ENCODE results near the gene LARP6. TPM values are rescaled to one million over a fixed set of nuclear protein-coding genes. Genes with fewer than 3 reads are reported as not detected.
"Not testable (repeated sequence)": the region's sequence is repeated elsewhere in the genome, so short reads cannot be mapped to it uniquely, and the experiment has no call there.

Gene LARP6
- total RNA-seq, 1 experiment from 2014 or later = not detected

DNA sequence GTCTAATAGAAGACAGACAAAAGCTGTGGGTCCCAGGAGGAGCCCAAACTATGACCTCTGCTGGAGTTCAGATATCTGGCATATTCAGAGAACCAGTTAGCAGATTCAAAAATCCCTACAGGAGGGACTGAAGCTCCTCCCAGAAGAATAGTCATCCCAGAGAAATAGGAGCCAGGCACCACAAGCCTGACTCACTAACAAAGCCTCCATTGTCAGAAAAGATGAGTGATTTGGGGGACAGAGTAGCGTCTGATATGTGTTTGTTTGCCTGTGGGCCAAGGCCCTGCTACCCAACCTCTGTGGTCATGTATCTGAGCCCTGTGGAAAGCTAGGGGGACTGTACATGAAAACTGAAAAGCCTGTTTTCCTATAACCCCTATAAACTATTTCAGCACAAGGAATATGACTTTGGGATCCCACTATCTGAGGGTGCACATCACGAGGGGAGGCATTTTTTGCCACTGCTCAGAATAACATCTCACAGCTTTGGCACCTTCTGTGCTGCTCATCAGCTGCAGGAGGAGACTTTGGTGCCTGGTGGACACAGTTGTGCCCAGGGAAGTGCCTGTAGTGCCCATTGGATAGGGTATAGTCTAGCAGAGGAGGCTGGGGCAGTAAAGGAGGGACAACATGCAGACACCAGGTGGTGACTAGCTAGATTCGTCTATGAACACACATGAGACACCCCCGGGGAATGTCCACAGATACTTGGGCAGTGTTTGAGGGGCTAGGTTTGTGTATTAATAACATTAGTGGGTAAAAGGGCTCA is 9.7 kb upstream of the LARP6 start:
- H3K79me2 ChIP-seq (ENCODE audit: low read length) = no peaks in the 10 kb centered on the region
- no peak overlapping the region for H3K27ac ChIP-seq (ENCODE audit: low read length)
- no peaks in the 10 kb centered on the region for H3K9me3 ChIP-seq (ENCODE audit: low read length)
- H3K4me3 ChIP-seq (ENCODE audit: low read length) = no peak overlapping the region
- H3K36me3 ChIP-seq (ENCODE audit: insufficient read depth, low read length) = no peaks in the 10 kb centered on the region
- no peak for DNase-seq
- H3K9ac ChIP-seq (ENCODE audit: low read length) = no peak overlapping the region
- H4K20me1 ChIP-seq (ENCODE audit: insufficient read depth, low read depth, low read length) = no peaks in the 10 kb centered on the region
- H3K4me1 ChIP-seq (ENCODE audit: low read length) = no peaks in the 10 kb centered on the region
- H3K9me2 ChIP-seq (replicated peaks; ENCODE audit: insufficient read depth, low read length) = no peaks in the 10 kb centered on the region
- H3K27me3 ChIP-seq (ENCODE audit: low read length) = no peaks in the 10 kb centered on the region
- no peak overlapping the region for H2AFZ ChIP-seq (ENCODE audit: low read length)
- no peak overlapping the region for H3K4me2 ChIP-seq (ENCODE audit: low read depth, low read length, poor library complexity, severe bottlenecking)

DNA sequence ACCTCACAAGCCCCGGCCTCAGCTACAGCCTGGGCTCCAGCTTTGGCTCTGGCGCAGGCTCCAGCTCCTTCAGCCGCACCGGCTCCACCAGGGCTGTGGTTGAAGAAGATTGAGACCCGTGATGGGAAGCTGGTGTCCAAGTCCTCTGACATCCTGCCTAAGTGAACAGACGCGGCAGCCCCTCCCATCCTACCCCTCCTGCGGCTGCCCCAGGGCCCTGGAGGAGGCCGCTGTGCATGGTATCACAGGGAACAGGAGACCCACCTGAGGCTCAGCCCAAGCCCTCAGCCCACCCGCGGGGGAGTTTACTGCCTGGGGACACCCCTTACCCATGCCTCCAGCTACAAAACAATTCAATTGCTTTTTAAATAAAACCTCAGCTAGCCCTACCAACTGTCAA is 6.0 kb upstream of the LARP6 start:
- no peak overlapping the region for H3K27ac ChIP-seq (ENCODE audit: low read length)
- no peak overlapping the region for H2AFZ ChIP-seq (ENCODE audit: low read length)
- no peaks in the 10 kb centered on the region for H3K36me3 ChIP-seq (ENCODE audit: insufficient read depth, low read length)
- no peaks in the 10 kb centered on the region for H3K9me3 ChIP-seq (ENCODE audit: low read length)
- no peaks in the 10 kb centered on the region for H3K27me3 ChIP-seq (ENCODE audit: low read length)
- H3K79me2 ChIP-seq (ENCODE audit: low read length) = no peaks in the 10 kb centered on the region
- no peaks in the 10 kb centered on the region for H4K20me1 ChIP-seq (ENCODE audit: insufficient read depth, low read depth, low read length)
- H3K4me3 ChIP-seq (ENCODE audit: low read length) = no peak overlapping the region
- no peak overlapping the region for H3K9ac ChIP-seq (ENCODE audit: low read length)
- no peak for DNase-seq
- peaks cover 2% of the 10 kb centered on the region; the same call in 1 of the 2 replicates for H3K4me1 ChIP-seq (ENCODE audit: low read length)
- no peak overlapping the region for H3K4me2 ChIP-seq (ENCODE audit: low read depth, low read length, poor library complexity, severe bottlenecking)
- no peaks in the 10 kb centered on the region for H3K9me2 ChIP-seq (replicated peaks; ENCODE audit: insufficient read depth, low read length)

DNA sequence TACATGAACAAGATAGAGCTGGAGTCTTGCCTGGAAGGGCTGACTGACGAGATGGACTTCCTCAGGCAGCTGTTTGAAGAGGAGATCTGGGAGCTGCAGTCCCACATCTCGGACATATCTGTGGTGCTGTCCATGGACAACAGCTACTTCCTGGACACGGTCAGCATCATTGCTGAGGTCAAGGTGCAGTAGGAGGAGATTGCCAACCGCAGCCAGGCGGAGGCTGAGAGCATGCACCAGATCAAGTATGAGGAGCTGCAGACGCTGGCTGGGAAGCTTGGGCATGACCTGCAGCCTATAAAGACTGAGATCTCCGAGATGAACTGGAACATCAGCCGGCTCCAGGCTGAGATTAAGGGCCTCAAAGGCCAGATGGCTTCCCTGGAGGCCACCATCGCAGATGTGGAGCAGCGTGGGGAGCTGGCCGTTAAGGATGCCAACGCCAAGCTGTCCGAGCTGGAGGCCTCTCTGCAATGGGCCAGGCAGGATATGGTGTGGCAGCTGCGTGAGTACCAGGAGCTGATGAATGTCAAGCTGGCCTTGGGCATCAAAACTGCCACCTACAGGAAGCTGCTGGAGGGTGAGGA is 5.5 kb upstream of the LARP6 start:
- Histone ChIP-seq H3K4me3 (ENCODE audit: low read length) (no peak overlapping the region), H4K20me1 (ENCODE audit: insufficient read depth, low read depth, low read length) (no peaks in the 10 kb centered on the region), H3K9me3 (ENCODE audit: low read length) (no peaks in the 10 kb centered on the region), H3K79me2 (ENCODE audit: low read length) (no peaks in the 10 kb centered on the region), H3K27me3 (ENCODE audit: low read length) (no peaks in the 10 kb centered on the region), H3K4me1 (ENCODE audit: low read length) (peaks cover 2% of the 10 kb centered on the region; the same call in 1 of the 2 replicates), H3K36me3 (ENCODE audit: insufficient read depth, low read length) (no peaks in the 10 kb centered on the region), H2AFZ (ENCODE audit: low read length) (no peak overlapping the region), H3K4me2 (ENCODE audit: low read depth, low read length, poor library complexity, severe bottlenecking) (no peak overlapping the region), H3K27ac (ENCODE audit: low read length) (no peak overlapping the region), H3K9me2 (replicated peaks; ENCODE audit: insufficient read depth, low read length) (no peaks in the 10 kb centered on the region), H3K9ac (ENCODE audit: low read length) (no peak overlapping the region)
- no peak for DNase-seq

DNA sequence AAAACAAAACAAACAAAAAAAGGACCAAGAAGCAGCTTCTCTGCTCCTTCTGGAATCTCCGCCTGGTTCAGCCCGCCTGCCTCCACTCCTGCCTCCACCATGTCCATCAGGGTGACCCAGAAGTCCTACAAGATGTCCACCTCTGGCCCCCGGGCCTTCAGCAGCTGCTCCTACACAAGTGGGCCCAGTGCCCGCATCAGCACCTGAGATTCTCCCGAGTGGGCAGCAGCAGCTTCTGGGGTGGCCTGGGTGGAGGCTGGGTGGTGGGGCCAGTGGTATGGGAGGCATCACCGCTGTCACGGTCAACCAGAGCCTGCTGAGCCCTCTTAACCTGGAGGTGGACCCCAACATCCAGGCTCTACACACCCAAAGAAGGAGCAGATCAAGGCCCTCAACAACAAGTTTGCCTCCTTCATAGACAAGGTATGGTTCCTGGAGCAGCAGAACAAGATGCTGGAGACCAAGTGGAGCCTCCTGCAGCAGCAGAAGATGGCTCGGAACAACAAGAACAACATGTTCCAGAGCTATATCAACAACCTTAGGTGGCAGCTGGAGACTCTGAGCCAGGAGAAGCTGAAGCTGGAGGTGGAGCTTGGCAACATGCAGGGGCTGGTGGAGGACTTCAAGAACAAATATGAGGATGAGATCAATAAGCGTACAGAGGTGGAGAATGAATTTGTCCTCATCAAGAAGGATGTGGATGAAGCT is 4.8 kb upstream of the LARP6 start:
- H3K4me1 ChIP-seq (ENCODE audit: low read length); H3K9me3 ChIP-seq (ENCODE audit: low read length); H3K27me3 ChIP-seq (ENCODE audit: low read length); H3K9ac ChIP-seq (ENCODE audit: low read length); H3K4me3 ChIP-seq (ENCODE audit: low read length); H3K4me2 ChIP-seq (ENCODE audit: low read depth, low read length, poor library complexity, severe bottlenecking); H3K27ac ChIP-seq (ENCODE audit: low read length); H3K9me2 ChIP-seq (replicated peaks; ENCODE audit: insufficient read depth, low read length); DNase-seq; H3K36me3 ChIP-seq (ENCODE audit: insufficient read depth, low read length); H4K20me1 ChIP-seq (ENCODE audit: insufficient read depth, low read depth, low read length); H3K79me2 ChIP-seq (ENCODE audit: low read length); H2AFZ ChIP-seq (ENCODE audit: low read length): not testable (repeated sequence)

DNA sequence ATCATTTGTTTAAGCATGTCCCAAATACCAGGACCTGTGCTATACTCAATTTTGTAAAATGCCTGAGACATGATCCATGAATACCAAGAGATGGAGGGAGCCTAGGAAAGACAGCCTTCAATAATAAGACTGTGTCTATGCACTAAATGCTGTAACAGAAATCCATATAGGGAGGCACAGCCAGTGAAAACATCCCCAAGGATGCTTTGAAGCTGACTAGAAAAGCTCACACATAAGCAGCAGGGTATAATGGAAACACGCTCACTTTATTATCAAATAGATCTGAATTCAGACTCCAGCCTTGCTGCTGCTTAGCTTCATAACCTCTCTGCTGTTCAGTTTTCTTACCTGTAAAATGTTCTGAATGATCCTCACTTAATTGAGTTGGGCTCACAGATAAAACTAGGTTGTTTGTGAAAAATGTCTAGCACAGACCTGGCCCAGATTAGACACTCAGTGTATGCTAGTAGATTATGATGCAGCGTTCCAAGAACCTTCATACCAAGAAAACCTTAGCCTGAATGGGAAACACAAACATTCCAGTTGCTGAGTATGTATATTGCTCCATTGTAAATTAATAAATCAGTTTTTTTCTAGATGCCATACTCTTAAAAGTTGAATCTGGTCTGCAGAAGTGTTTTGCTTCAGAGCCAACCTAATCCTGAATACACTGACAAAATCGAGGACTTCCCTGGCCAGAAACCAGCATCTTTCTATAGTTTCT is 3.8 kb upstream of the LARP6 start:
- Histone ChIP-seq H3K27me3 (ENCODE audit: low read length) (no peaks in the 10 kb centered on the region), H4K20me1 (ENCODE audit: insufficient read depth, low read depth, low read length) (no peaks in the 10 kb centered on the region), H3K9me3 (ENCODE audit: low read length) (no peaks in the 10 kb centered on the region), H3K4me3 (ENCODE audit: low read length) (no peak overlapping the region), H2AFZ (ENCODE audit: low read length) (no peak overlapping the region), H3K4me1 (ENCODE audit: low read length) (peaks cover 2% of the 10 kb centered on the region; the same call in 1 of the 2 replicates), H3K9ac (ENCODE audit: low read length) (no peak overlapping the region), H3K9me2 (replicated peaks; ENCODE audit: insufficient read depth, low read length) (no peaks in the 10 kb centered on the region), H3K36me3 (ENCODE audit: insufficient read depth, low read length) (no peaks in the 10 kb centered on the region), H3K27ac (ENCODE audit: low read length) (no peak overlapping the region), H3K79me2 (ENCODE audit: low read length) (no peaks in the 10 kb centered on the region), H3K4me2 (ENCODE audit: low read depth, low read length, poor library complexity, severe bottlenecking) (no peak overlapping the region)
- DNase-seq = no peak

DNA sequence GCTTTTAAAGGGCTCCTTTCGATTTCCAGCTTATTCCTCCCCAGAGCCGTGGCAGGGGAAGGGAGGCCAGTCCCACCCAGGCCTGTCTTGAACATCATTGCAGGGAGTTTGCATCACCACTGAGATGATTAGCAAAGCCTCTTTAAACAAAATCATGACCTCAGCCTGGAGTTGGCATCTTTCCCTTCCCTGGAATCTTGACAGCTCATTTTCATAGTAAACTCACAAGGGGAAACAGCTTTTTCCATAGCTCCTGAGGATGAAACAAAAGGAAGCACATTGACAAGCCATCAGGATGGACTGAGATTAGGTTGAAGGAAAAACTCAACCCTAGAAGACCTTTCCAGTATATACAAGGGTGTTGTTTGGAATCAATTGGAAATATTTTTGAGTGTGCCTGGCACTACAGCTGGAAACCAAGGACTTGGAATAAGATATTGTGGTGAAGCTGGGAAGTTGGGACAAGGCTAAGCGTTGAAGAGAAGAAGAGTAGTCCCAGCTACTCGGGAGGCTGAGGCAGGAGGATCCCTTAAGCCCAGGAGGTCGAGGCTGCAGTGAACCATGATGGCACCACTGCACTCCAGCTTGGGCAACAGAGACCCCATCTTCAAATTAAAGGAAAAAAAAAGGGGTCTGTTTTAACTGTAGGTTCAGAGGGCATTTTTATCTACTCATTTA is 3.1 kb upstream of the LARP6 start:
- H3K9me3 ChIP-seq (ENCODE audit: low read length) = no peaks in the 10 kb centered on the region
- H3K4me3 ChIP-seq (ENCODE audit: low read length) = no peak overlapping the region
- H3K27ac ChIP-seq (ENCODE audit: low read length) = no peak overlapping the region
- H3K4me2 ChIP-seq (ENCODE audit: low read depth, low read length, poor library complexity, severe bottlenecking) = no peak overlapping the region
- peaks cover 2% of the 10 kb centered on the region; the same call in 1 of the 2 replicates for H3K4me1 ChIP-seq (ENCODE audit: low read length)
- H3K79me2 ChIP-seq (ENCODE audit: low read length) = no peaks in the 10 kb centered on the region
- H2AFZ ChIP-seq (ENCODE audit: low read length) = no peak overlapping the region
- H3K27me3 ChIP-seq (ENCODE audit: low read length) = no peaks in the 10 kb centered on the region
- no peaks in the 10 kb centered on the region for H3K36me3 ChIP-seq (ENCODE audit: insufficient read depth, low read length)
- no peaks in the 10 kb centered on the region for H3K9me2 ChIP-seq (replicated peaks; ENCODE audit: insufficient read depth, low read length)
- H3K9ac ChIP-seq (ENCODE audit: low read length) = no peak overlapping the region
- H4K20me1 ChIP-seq (ENCODE audit: insufficient read depth, low read depth, low read length) = no peaks in the 10 kb centered on the region
- no peak for DNase-seq

DNA sequence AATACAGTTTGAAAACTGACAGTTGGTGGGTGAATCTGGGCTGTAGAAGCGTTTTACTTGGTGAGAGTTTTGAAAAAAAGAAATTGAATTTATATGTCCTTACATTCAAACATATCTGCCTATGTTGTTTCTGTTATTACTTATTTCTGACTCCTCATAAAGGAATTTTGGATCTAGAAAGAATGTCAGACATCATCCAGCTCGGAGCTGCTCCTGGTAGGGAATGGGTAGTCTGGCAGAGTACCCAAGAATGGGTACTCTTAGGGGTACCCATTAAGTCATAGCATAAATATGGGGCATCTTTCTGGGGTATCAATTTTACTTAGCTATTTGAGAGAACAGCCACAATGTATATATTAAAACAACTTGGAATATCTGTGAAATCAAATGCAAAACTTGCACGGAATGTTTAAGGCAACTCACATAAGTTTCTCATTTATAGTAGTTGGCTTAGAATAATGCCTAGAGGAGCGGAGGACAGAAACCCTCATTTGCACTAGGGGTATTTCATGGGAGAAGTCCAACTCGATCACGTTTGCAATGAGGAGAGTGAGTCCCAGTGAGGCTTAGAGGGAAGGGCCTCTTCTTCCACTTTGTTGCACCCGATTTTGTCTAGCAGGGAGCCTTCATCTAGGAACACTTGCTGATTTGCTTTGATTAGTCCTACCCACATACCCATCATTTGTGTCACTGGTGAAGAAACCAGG is 2.4 kb upstream of the LARP6 start:
- no peaks in the 10 kb centered on the region for H4K20me1 ChIP-seq (ENCODE audit: insufficient read depth, low read depth, low read length)
- no peaks in the 10 kb centered on the region for H3K36me3 ChIP-seq (ENCODE audit: insufficient read depth, low read length)
- H3K27ac ChIP-seq (ENCODE audit: low read length) = no peak overlapping the region
- H2AFZ ChIP-seq (ENCODE audit: low read length) = no peak overlapping the region
- no peak overlapping the region for H3K4me3 ChIP-seq (ENCODE audit: low read length)
- no peak overlapping the region for H3K4me2 ChIP-seq (ENCODE audit: low read depth, low read length, poor library complexity, severe bottlenecking)
- no peaks in the 10 kb centered on the region for H3K79me2 ChIP-seq (ENCODE audit: low read length)
- no peaks in the 10 kb centered on the region for H3K9me2 ChIP-seq (replicated peaks; ENCODE audit: insufficient read depth, low read length)
- H3K9ac ChIP-seq (ENCODE audit: low read length) = no peak overlapping the region
- H3K27me3 ChIP-seq (ENCODE audit: low read length) = no peaks in the 10 kb centered on the region
- peaks cover 2% of the 10 kb centered on the region; the same call in 1 of the 2 replicates for H3K4me1 ChIP-seq (ENCODE audit: low read length)
- no peaks in the 10 kb centered on the region for H3K9me3 ChIP-seq (ENCODE audit: low read length)
- no peak for DNase-seq

Data from Karpas-422 (cell line).